Nephron (organoid): ENCODE results near the gene RAG1.

Source experiments
- H3K27ac Mint-ChIP-seq, 3 experiments: 2 replicates each; pipeline ENCODE4 v1.8.0; 2020; ENCODE audit warnings: mixed read lengths in 3 of 3, mild to moderate bottlenecking in 2 of 3, moderate library complexity in 1 of 3
- H3K27me3 Mint-ChIP-seq: 2 replicates; pipeline ENCODE4 v1.8.0; 2021; ENCODE audit warnings: low read depth, mild to moderate bottlenecking, moderate library complexity, mixed read lengths
- H3K36me3 Mint-ChIP-seq: 2 replicates; pipeline ENCODE4 v1.8.0; 2020; ENCODE audit warnings: low read depth, mixed read lengths
- H3K4me1 Mint-ChIP-seq: 2 replicates; pipeline ENCODE4 v1.8.0; 2020; ENCODE audit warnings: mixed read lengths
- H3K4me3 Mint-ChIP-seq, 3 experiments: 2 replicates each; pipeline ENCODE4 v1.8.0; 2020; ENCODE audit warnings: mild to moderate bottlenecking in 3 of 3, mixed read lengths in 3 of 3, moderate library complexity in 2 of 3
- H3K9me3 Mint-ChIP-seq: 2 replicates; pipeline ENCODE4 v1.8.0; 2020; ENCODE audit warnings: mixed read lengths
- CTCF ChIP-seq, 3 experiments: fragments of 200-600 bp; sonication (generic); IDR thresholded peaks; one replicate each; pipeline ENCODE4 v1.5.0; 2021; ENCODE audit warnings: antibody characterized with exemption in 3 of 3; ENCODE audit not compliant: unreplicated experiment in 3 of 3

RAG1 gene

GRCh38 chr11:36627006-36627405, 59.2 kb downstream of the RAG1 start:
- Mint-ChIP-seq H3K36me3 (no peaks in the 10 kb centered on the region), H3K27ac (peak overlapping the region in 1 of 3 experiments; percentile 31), H3K27me3 (no peaks in the 10 kb centered on the region), H3K9me3 (no peaks in the 10 kb centered on the region), H3K4me3 (no peak overlapping the region), H3K4me1 (peaks cover 32% of the 10 kb centered on the region)
- no peak for TF ChIP-seq CTCF (IDR thresholded peaks at IDR 0.05; ENCODE audit: unreplicated experiment in 3 of 3)

GRCh38 chr11:36627471-36627870, 59.7 kb downstream of the RAG1 start:
- H3K4me3 Mint-ChIP-seq, result no peak overlapping the region
- H3K9me3 Mint-ChIP-seq, result no peaks in the 10 kb centered on the region
- no peak for TF ChIP-seq CTCF (IDR thresholded peaks at IDR 0.05; ENCODE audit: unreplicated experiment in 3 of 3)
- H3K36me3 Mint-ChIP-seq, result no peaks in the 10 kb centered on the region
- no peaks in the 10 kb centered on the region for H3K27me3 Mint-ChIP-seq
- peaks cover 32% of the 10 kb centered on the region for H3K4me1 Mint-ChIP-seq
- peak overlapping the region in 1 of 3 experiments; percentile 85 for H3K27ac Mint-ChIP-seq

- no peak for TF ChIP-seq CTCF (IDR thresholded peaks at IDR 0.05; ENCODE audit: unreplicated experiment in 3 of 3)
- Mint-ChIP-seq H3K9me3 (no peaks in the 10 kb centered on the region), H3K27ac (peak overlapping the region in 2 of 3 experiments; percentile 59 to 85), H3K4me3 (no peak overlapping the region), H3K27me3 (no peaks in the 10 kb centered on the region), H3K4me1 (peaks cover 32% of the 10 kb centered on the region), H3K36me3 (no peaks in the 10 kb centered on the region)
Measured at GRCh38 chr11:36628141-36628540, 60.3 kb downstream of the RAG1 start.

- peaks cover 3% of the 10 kb centered on the region for H3K36me3 Mint-ChIP-seq
- peaks cover 32% of the 10 kb centered on the region for H3K4me1 Mint-ChIP-seq
- no peak overlapping the region for H3K4me3 Mint-ChIP-seq
- H3K27ac Mint-ChIP-seq, result peak overlapping the region; percentile 35 to 85 (median 59)
- H3K27me3 Mint-ChIP-seq, result no peaks in the 10 kb centered on the region
- no peak for TF ChIP-seq CTCF (IDR thresholded peaks at IDR 0.05; ENCODE audit: unreplicated experiment in 3 of 3)
- no peaks in the 10 kb centered on the region for H3K9me3 Mint-ChIP-seq
Measured at GRCh38 chr11:36628765-36629244, 61.0 kb downstream of the RAG1 start.
